AG10803 (cell line): Measurements from ENCODE around the gene OCRL.

Source experiments
- DNase-seq: peaks from one replicate; pipeline ENCODE4 v3.0.0; 2010; ENCODE audit warnings: low read depth
- H3K4me3 ChIP-seq: 2 replicates; pipeline ENCODE4 v1.5.1; 2011; ENCODE audit warnings: mild to moderate bottlenecking, low read length, control low read depth
- CTCF ChIP-seq: conservative IDR thresholded peaks from 2 replicates; pipeline ENCODE4 v1.5.1; 2011; ENCODE audit warnings: mild to moderate bottlenecking, low read length, control low read depth, inconsistent platforms

Gene OCRL

DNA sequence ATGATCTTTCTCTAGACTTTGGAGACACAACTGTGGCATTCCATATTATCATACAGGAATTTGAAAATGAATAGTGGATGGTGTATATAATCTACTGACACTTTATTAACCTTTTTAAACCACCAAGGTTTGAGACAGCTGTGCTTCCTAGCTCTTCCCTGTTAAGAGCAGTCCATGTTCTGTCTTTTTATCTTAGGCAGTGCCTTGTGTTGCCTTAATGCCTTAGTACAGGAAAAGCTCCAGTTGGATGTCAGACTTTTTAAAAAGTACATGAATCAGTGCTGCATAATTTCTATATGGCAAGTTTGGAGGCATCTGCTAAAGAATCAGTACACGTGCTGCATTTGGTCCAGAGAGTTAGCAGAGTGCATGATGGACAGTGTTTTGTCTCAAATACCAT, 45.1 kb downstream of the OCRL start:
- DNase-seq = no peak
- no peak overlapping the region for H3K4me3 ChIP-seq
- no peak for TF ChIP-seq CTCF

- H3K4me3 ChIP-seq = no peak overlapping the region
- DNase-seq = no peak
- TF ChIP-seq CTCF = no peak
These were observed 45.6 kb downstream of the OCRL start for GRCh38 chrX:129585691-129586090.

DNA sequence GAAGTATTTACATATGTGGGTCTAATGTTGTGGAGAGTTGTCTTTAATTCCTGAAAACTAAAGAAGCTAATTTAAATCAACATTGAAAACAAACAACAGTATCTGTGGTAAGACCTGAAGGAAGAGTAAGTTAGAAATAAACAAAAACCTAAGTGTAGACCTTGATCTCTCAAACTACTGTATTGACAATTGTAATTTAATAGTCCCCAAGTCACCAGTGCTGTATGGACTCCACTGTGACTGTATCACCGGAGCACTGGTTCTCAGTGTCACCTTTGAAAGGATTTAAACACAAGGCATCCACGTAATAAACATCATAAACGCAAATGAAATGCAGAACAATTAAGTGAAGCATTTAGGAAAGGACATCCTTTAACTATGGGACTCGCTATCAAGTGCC, 46.4 kb downstream of the OCRL start:
- no peak for DNase-seq
- H3K4me3 ChIP-seq = no peak overlapping the region
- TF ChIP-seq CTCF = no peak

GRCh38 chrX:129590596-129590995, 50.5 kb downstream of the OCRL start:
- TF ChIP-seq CTCF = no peak
- no peak for DNase-seq
- no peak overlapping the region for H3K4me3 ChIP-seq

- no peak overlapping the region for H3K4me3 ChIP-seq
- peak; percentile 48 for DNase-seq
- TF ChIP-seq CTCF = 0 out of 2 replicates have a peak, but pooled peaks have one; percentile 2
These were observed 53.1 kb downstream of the OCRL start for GRCh38 chrX:129593137-129593536.

- no peak for DNase-seq
- no peak for TF ChIP-seq CTCF
- no peak overlapping the region for H3K4me3 ChIP-seq
These were observed 54.7 kb downstream of the OCRL start for GRCh38 chrX:129594781-129595180.

GRCh38 chrX:129596077-129596476, 56.0 kb downstream of the OCRL start:
- no peak for TF ChIP-seq CTCF
- DNase-seq = no peak
- no peak overlapping the region for H3K4me3 ChIP-seq
